ENCODE data around the gene PRCC.

GRCh38 chr1:156747742-156748669, 19.3 kb upstream of the PRCC start:
- TF ChIP-seq PHF8 (IDR thresholded peaks at IDR 0.05; ENCODE audit: borderline replicate concordance, low read depth) (no peak), ELK1 (IDR thresholded peaks at IDR 0.05; ENCODE audit: low read depth, low read length) (no peak), POLR2A (IDR thresholded peaks at IDR 0.05; ENCODE audit: low read length) (no peak), CTCF (IDR thresholded peaks at IDR 0.05) (no peak), HMGXB4 (CRISPR knock-in tag; IDR thresholded peaks at IDR 0.05; ENCODE audit: borderline replicate concordance) (no peak), RAD21 (conservative IDR thresholded peaks at IDR 0.05 in 1 of 2, IDR thresholded peaks at IDR 0.05 in 1 of 2) (no peak), RNF2 (IDR thresholded peaks at IDR 0.05; ENCODE audit: borderline replicate concordance, low read depth) (no peak)
- TF ChIP-seq, protein P1, sequence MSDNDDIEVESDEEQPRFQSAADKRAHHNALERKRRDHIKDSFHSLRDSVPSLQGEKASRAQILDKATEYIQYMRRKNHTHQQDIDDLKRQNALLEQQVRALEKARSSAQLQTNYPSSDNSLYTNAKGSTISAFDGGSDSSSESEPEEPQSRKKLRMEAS (IDR thresholded peaks at IDR 0.05) = no peak

Measured in A549 (cell line).